A549 (cell line): ENCODE results near the gene IDE. TPM values are rescaled to one million over a fixed set of nuclear protein-coding genes. Genes with fewer than 3 reads are reported as not detected.
"Not testable (repeated sequence)": the region's sequence is repeated elsewhere in the genome, so short reads cannot be mapped to it uniquely, and the experiment has no call there.

ENCODE experiments used
- ATAC-seq, 2 experiments: fragments of 200-7000 bp in 1 of 2; fragments of >200 bp in 1 of 2; cut with Nextera tagmentation in 1 of 2; cut with Tn5 transposase in 1 of 2; 3 replicates each; pipeline versions ENCODE4 v1.8.0 to v1.9.1; 2018 to 2020; ENCODE audit warnings: mild to moderate bottlenecking in 1 of 2, moderate library complexity in 1 of 2
- CTCF ChIA-PET: fragments of 300-600 bp; sonication (Branson Sonifier 250); formaldehyde crosslinking; extraction: SDS; loops from one replicate; lab custom pipeline; 2021; ENCODE audit warnings: antibody characterized with exemption, inconsistent platforms; lab: Yijun Ruan, JAX
- POLR2A ChIA-PET: fragments of 350-600 bp; formaldehyde crosslinking; extraction: SDS; loops from one replicate; lab custom pipeline; 2021; ENCODE audit warnings: antibody characterized with exemption, inconsistent platforms; lab: Yijun Ruan, JAX
- DNase-seq, 2 experiments: peaks; one replicate each; pipeline versions ENCODE4 v3.0.0 to v3.0.0-alpha.2; 2011 to 2016; ENCODE audit warnings: low read depth in 1 of 2, low spot score in 1 of 2
- FAIRE-seq: peaks from 2 replicates; lab custom pipeline; 2011; peaks lifted over from hg19 to GRCh38; lab: Jason Lieb, UNC
- H3K27ac ChIP-seq, 2 experiments: fragments of >200 bp; sonication (Bioruptor Twin); formaldehyde crosslinking; 3 replicates each; pipeline ENCODE4 v1.5.1; 2016 to 2017
- H3K4me1 ChIP-seq: fragments of >200 bp; sonication (Bioruptor Twin); formaldehyde crosslinking; 3 replicates; pipeline ENCODE4 v1.6.1; 2016
- H3K4me2 ChIP-seq: fragments of >200 bp; sonication (Bioruptor Twin); formaldehyde crosslinking; 3 replicates; pipeline ENCODE4 v1.6.1; 2016
- H3K4me3 ChIP-seq: fragments of >200 bp; sonication (Bioruptor Twin); formaldehyde crosslinking; 3 replicates; pipeline ENCODE4 v1.5.1; 2016
- H3K9me3 ChIP-seq: fragments of >200 bp; sonication (Bioruptor Twin); formaldehyde crosslinking; 3 replicates; pipeline ENCODE4 v1.6.1; 2016
- ATOH8 ChIP-seq: fragments of 250-450 bp; sonication (Bioruptor Pico); IDR thresholded peaks from 2 replicates; pipeline ENCODE4 v1.5.0; 2020; ENCODE audit warnings: low read depth, mild to moderate bottlenecking, moderate library complexity
- CBX8 ChIP-seq: fragments of 200-600 bp; sonication (generic); IDR thresholded peaks from 2 replicates; pipeline ENCODE4 v1.6.1; 2016
- CEBPB ChIP-seq, 2 experiments: fragments of >200 bp in 1 of 2; sonication (Bioruptor Twin) in 1 of 2; formaldehyde crosslinking in 1 of 2; IDR thresholded peaks; 2 replicates each; pipeline ENCODE4 v1.6.1; 2012 to 2016
- E2F6 ChIP-seq: IDR thresholded peaks from 2 replicates; pipeline ENCODE4 v1.6.1; 2012; ENCODE audit warnings: low read depth, borderline replicate concordance
- ESRRA ChIP-seq: fragments of 150-350 bp; IDR thresholded peaks from 2 replicates; pipeline ENCODE4 v1.6.1; 2014; ENCODE audit warnings: mild to moderate bottlenecking, low read length, borderline replicate concordance
- FOSB ChIP-seq: fragments of 250-450 bp; sonication (Bioruptor Pico); IDR thresholded peaks from 2 replicates; pipeline ENCODE4 v1.5.0; 2020; ENCODE audit warnings: mild to moderate bottlenecking, moderate library complexity
- FOSL2 ChIP-seq, 2 experiments: fragments of 450-650 bp in 1 of 2; fragments of >200 bp in 1 of 2; sonication (Bioruptor Twin) in 1 of 2; formaldehyde crosslinking; IDR thresholded peaks; 2 replicates each; pipeline versions ENCODE4 v1.5.0 to v1.6.1; 2016 to 2020; ENCODE audit warnings: mild to moderate bottlenecking in 1 of 2, moderate library complexity in 1 of 2
- HEYL ChIP-seq: fragments of 250-450 bp; sonication (Bioruptor Pico); IDR thresholded peaks from 2 replicates; pipeline ENCODE4 v1.8.0; 2021; ENCODE audit warnings: mild to moderate bottlenecking, moderate library complexity
- HOXB5 ChIP-seq: fragments of 250-450 bp; sonication (Bioruptor Pico); IDR thresholded peaks from 2 replicates; pipeline ENCODE4 v1.5.0; 2020; ENCODE audit warnings: mild to moderate bottlenecking, moderate library complexity
- KDM5A ChIP-seq: fragments of 200-600 bp; sonication (generic); IDR thresholded peaks from 2 replicates; pipeline ENCODE4 v1.6.1; 2016; ENCODE audit warnings: antibody characterized with exemption, mild to moderate bottlenecking
- MAFK ChIP-seq: fragments of 450-650 bp; IDR thresholded peaks from 2 replicates; pipeline ENCODE4 v1.6.1; 2014; ENCODE audit not compliant: partially characterized antibody
- MAZ ChIP-seq: fragments of 150-350 bp; IDR thresholded peaks from 2 replicates; pipeline ENCODE4 v1.6.1; 2014; ENCODE audit warnings: antibody characterized with exemption, low read depth, low read length, borderline replicate concordance
- NPAS2 ChIP-seq: fragments of 250-450 bp; sonication (Bioruptor Pico); IDR thresholded peaks from 2 replicates; pipeline ENCODE4 v1.8.0; 2022; ENCODE audit warnings: mild to moderate bottlenecking, moderate library complexity, borderline replicate concordance
- NR3C1 ChIP-seq: fragments of >200 bp; sonication (Bioruptor Twin); formaldehyde crosslinking; IDR thresholded peaks from 3 replicates; pipeline ENCODE4 v1.6.1; 2017
- PBX3 ChIP-seq: IDR thresholded peaks from 2 replicates; pipeline ENCODE4 v1.6.1; 2012
- PHF8 ChIP-seq: fragments of 200-600 bp; sonication (generic); IDR thresholded peaks from 2 replicates; pipeline ENCODE4 v1.6.1; 2016; ENCODE audit warnings: low read depth, mild to moderate bottlenecking, antibody characterized with exemption, moderate library complexity, borderline replicate concordance
- RAD21 ChIP-seq, 2 experiments: fragments of >200 bp in 1 of 2; sonication (Bioruptor Twin) in 1 of 2; formaldehyde crosslinking in 1 of 2; IDR thresholded peaks in 1 of 2; conservative IDR thresholded peaks in 1 of 2; 2 replicates in 1 of 2; 3 replicates in 1 of 2; pipeline ENCODE4 v1.6.1; 2012 to 2018; ENCODE audit warnings: inconsistent platforms in 1 of 2
- RARB ChIP-seq: fragments of 250-450 bp; sonication (Bioruptor Pico); IDR thresholded peaks from 2 replicates; pipeline ENCODE4 v1.8.0; 2021; ENCODE audit warnings: mild to moderate bottlenecking, moderate library complexity
- SMC3 ChIP-seq: fragments of >200 bp; sonication (Bioruptor Twin); formaldehyde crosslinking; IDR thresholded peaks from 3 replicates; pipeline ENCODE4 v1.6.1; 2018; ENCODE audit warnings: inconsistent platforms
- TFCP2L1 ChIP-seq: fragments of 250-450 bp; sonication (Bioruptor Pico); IDR thresholded peaks from 2 replicates; pipeline ENCODE4 v1.5.0; 2021; ENCODE audit warnings: mild to moderate bottlenecking
- TP53 ChIP-seq: fragments of 250-450 bp; sonication (Bioruptor Pico); IDR thresholded peaks from 2 replicates; pipeline ENCODE4 v1.5.0; 2021; ENCODE audit warnings: mild to moderate bottlenecking, moderate library complexity
- ZC3H11A ChIP-seq: fragments of 450-650 bp; IDR thresholded peaks from 2 replicates; pipeline ENCODE4 v1.6.1; 2014; ENCODE audit warnings: antibody characterized with exemption, mild to moderate bottlenecking
- ZFP36 ChIP-seq: fragments of 450-650 bp; IDR thresholded peaks from 2 replicates; pipeline ENCODE4 v1.6.1; 2014; ENCODE audit warnings: borderline replicate concordance; ENCODE audit not compliant: partially characterized antibody
- ZNF302 ChIP-seq: fragments of 250-450 bp; sonication (Bioruptor Pico); IDR thresholded peaks from 2 replicates; pipeline ENCODE4 v1.9.0; 2021; ENCODE audit warnings: inconsistent platforms, mild to moderate bottlenecking, moderate library complexity
- WGBS: methylation state at CpG from one replicate; pipeline ENCODE4 v1.1.6; 2017; ENCODE audit errors: missing lambda C conversion rate; 5-methylcytosine and 5-hydroxymethylcytosine counted together
- polyA plus RNA-seq, 4 experiments: library from polyadenylated mRNA; depleted of rRNA in 3 of 4; stranded (reverse); fragments of >200 nt; fragmentation: RNase III in 1 of 4; extraction: RNeasy Plus Mini Kit Qiagen cat#74134 plus additional on column Dnase treatment in 1 of 4; gene quantifications; 2 replicates in 3 of 4; 3 replicates in 1 of 4; pipeline ENCODE4 v1.2.3, GENCODE V29; 2011 to 2017

IDE gene
- polyA plus RNA-seq, 2 of the 4 experiments (the other 2 are of a cell fraction): 25.1 to 61.1 TPM

- no peak for FAIRE-seq
These were observed 1.4 kb downstream of the IDE start for GRCh38 chr10:92572362-92573090.

GRCh38 chr10:92571649-92572048 is 2.2 kb downstream of the IDE start:
- Histone ChIP-seq H3K4me2 (peak overlapping the region; percentile 91), H3K27ac (no peak overlapping the region)

More at GRCh38 chr10:92572362-92573090, 1.4 kb downstream of the IDE start:
- ATAC-seq (peak in 1 of 2 experiments; percentile 0; a peak in 1 of 6 replicates), DNase-seq (no peak)
- TF ChIP-seq ESRRA (no peak), ZFP36 (no peak), NPAS2 (CRISPR knock-in tag) (no peak), SMC3 (no peak), NR3C1 (no peak), E2F6 (no peak), RARB (no peak)
- Histone ChIP-seq H3K4me2 (peak overlapping the region; percentile 91), H3K27ac (peak overlapping the region; percentile 93 to 94), H3K9me3 (no peaks in the 10 kb centered on the region), H3K4me1 (peaks cover 40% of the 10 kb centered on the region), H3K4me3 (peak overlapping the region; percentile 61)
- ChIA-PET CTCF (interaction anchor here (1.0 to 7.0 kb wide), 9 partner anchors 12 to 68 kb away, joined by 3 to 79 read pairs (median 5); no protein-coding TSS in a partner anchor), POLR2A (interaction anchor here (1.0 to 3.5 kb wide), 2 partner anchors 19 to 56 kb away, joined by 4 to 32 read pairs; partner anchors contain the start of gene KIF11)
- 63% methylated on average over 8 of the region's 8 CpGs for WGBS

GRCh38 chr10:92569663-92570062 is 4.2 kb downstream of the IDE start:
- DNase-seq, H3K27ac ChIP-seq, FAIRE-seq, H3K4me3 ChIP-seq, ATAC-seq, POLR2A ChIA-PET, H3K4me2 ChIP-seq, H3K9me3 ChIP-seq: not testable (repeated sequence)
- H3K4me1 ChIP-seq: peaks cover 23% of the 10 kb centered on the region
- 95% methylated on average over 5 of the region's 5 CpGs for WGBS
- CTCF ChIA-PET: interaction anchor here (0.8 kb wide), 1 partner anchor 275 kb away, joined by 3 read pairs; no protein-coding TSS in a partner anchor

More at GRCh38 chr10:92571649-92572048, 2.2 kb downstream of the IDE start:
- DNase-seq (no peak), ATAC-seq (no peak), FAIRE-seq (no peak)
- CTCF ChIA-PET: interaction anchor here (0.6 to 7.0 kb wide), 8 partner anchors 11 to 805 kb away, joined by 3 to 79 read pairs (median 4); no protein-coding TSS in a partner anchor
- peaks cover 40% of the 10 kb centered on the region for H3K4me1 ChIP-seq
- no peak for TF ChIP-seq ATOH8 (CRISPR knock-in tag)
- TF ChIP-seq CBX8: no peak
- TF ChIP-seq HEYL (CRISPR knock-in tag): no peak
- TF ChIP-seq KDM5A: no peak
- TF ChIP-seq PBX3: no peak
- TF ChIP-seq TFCP2L1 (CRISPR knock-in tag): no peak
- TF ChIP-seq HOXB5: no peak
- TF ChIP-seq FOSL2 (IDR thresholded peaks at IDR 0.05): no peak
- TF ChIP-seq FOSL2 (CRISPR knock-in tag; IDR thresholded peaks at IDR 0.05): no peak
- no peak for TF ChIP-seq MAFK
- no peak for TF ChIP-seq TP53 (CRISPR knock-in tag)
- TF ChIP-seq MAZ: no peak
- TF ChIP-seq CEBPB (IDR thresholded peaks at IDR 0.05): no peak
- TF ChIP-seq ZC3H11A: no peak
- no peak for TF ChIP-seq ZNF302
- TF ChIP-seq FOSB (CRISPR knock-in tag): no peak
- TF ChIP-seq RAD21 (conservative IDR thresholded peaks at IDR 0.05 in 1 of 2, IDR thresholded peaks at IDR 0.05 in 1 of 2): no peak
- no peak for TF ChIP-seq PHF8
- no peaks in the 10 kb centered on the region for H3K9me3 ChIP-seq
- no peak overlapping the region for H3K4me3 ChIP-seq
- POLR2A ChIA-PET: interaction anchor here (1.6 kb wide), 1 partner anchor 19 kb away, joined by 5 read pairs; no protein-coding TSS in a partner anchor
- WGBS: 80% methylated on average over 2 of the region's 2 CpGs
